Activated CD8-positive, alpha-beta memory T cell treated with anti-CD3 and anti-CD28 coated beads, Interleukin-2, amount 50 U/mL, for 1 hour (primary cell): ENCODE measurements around the gene TAP1.
"Not testable (repeated sequence)": the region's sequence is repeated elsewhere in the genome, so short reads cannot be mapped to it uniquely, and the experiment has no call there.

ENCODE experiments used
- DNase-seq: peaks from one replicate; pipeline ENCODE4 v3.0.0-alpha.2; 2020; ENCODE audit errors: extremely low read depth

The TAP1 gene

DNA sequence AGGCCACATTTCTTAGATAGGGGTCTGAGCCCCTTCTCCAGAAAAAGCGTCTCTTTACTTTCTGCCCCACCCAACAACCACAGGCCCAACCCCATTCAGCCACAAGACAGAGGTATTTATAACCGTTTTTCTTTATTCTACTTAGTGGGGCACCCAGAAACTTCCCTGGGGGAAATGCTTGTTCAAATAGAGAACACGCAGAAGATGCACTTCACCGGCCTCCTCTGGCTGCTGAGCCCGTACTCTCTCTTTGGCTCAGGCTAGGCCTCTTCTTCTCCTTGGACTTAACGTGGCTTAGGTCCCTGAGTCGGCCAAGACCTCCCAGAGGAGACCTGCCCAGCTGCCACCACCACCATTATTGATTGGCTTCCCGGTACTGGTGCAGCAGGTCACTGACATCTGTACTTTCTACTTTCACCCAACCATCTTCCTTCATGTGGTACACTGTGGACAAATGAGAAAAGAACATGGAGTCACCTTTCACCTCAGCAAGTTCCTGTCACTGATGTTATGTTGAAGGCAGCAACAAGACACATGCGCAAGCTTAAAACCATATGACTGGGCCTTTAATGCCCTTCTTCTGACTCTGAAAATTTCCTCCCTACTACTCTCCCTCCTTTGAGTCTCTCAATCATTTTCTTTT, 12.8 kb downstream of the TAP1 start:
- no peak for DNase-seq

DNA sequence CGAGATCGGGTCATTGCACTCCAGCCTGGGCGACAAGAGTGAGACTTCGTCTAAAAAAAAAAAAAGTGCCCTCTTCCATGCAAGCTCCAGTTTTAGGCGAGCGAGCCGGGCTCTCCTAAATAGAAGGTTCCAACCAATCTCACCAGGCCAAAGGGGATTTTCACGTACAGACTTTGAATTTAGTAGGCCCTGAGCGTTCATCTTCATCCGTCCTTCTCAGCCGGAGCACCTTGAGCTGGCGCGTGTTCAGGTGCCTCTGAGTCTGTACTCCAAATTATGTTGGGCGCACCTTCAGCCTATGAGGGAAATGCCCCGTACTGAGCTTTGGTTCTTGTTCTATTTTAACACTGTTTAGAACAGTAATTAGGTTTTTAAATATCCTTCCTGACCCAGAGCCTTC, 14.1 kb downstream of the TAP1 start:
- DNase-seq = no peak

DNA sequence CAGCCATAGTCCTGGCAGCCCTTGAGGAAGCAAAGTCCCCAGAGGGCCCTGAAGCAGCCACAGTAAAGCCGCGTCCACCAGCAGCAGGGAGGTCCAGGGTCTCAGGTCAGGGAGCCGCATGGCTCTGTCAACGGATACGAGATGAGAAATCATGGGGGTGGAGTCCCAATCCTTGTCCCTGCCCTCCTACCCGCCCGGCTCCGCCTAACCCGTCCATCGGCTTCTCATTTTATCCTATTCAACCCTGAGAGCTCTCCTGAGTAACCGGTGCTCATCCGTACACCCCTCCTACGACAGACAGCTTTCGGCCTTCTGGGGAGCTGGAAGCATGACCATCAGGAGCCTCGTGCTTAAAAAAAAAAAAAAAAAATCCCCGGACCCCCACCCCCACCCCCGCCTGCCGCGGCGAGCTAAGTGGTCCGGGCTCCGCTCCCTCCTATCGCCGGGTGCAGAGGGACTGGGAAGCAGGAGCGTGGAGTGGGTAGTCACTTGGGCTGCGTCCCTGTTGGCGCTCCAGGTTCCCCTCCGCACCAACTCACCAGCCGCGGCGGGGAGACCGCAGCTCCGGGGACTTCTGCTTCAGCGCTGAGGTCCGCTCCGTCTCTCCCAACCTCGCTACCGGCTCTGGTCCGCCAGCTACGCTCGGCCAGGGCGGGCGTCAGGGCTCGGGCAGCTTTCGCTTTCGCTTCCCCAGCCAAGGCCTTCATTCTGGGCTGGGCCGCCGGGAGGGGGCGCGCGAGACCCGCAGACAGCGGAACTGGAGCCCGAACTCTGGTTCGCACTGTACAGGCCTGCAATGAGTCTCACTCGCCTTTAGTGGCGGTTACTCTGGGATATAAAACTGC, 15.2 kb downstream of the TAP1 start, which contains the start of gene TAP2:
TSS of gene TAP2 (minus strand) at position 626 of the 845 bp plus-strand sequence. CDS start at position 120, 506 bp downstream.
- peak; percentile 89 for DNase-seq

DNA sequence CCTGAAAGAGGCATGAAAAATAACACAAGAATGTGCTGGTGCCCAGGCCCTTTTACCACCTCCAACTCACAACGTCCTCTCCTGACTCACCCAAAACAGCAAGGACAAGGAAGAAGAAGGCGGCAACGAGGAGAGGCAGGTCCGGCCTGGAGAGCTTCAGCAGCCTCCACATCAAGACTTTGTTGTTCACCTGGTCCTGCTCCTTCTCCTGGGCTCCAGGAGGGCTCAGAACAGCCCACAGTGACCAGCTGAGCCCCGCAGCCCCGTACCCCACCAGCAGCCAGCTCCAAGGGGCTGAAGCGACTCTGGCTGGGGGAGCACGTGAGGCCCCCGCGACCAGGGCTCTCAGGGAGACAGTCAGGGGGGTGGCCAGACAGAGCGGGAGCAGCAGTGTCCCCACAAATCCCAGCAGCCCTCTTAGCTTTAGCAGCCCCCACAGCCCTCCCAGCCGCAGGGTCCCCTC, 15.8 kb downstream of the TAP1 start:
- DNase-seq = no peak

DNA sequence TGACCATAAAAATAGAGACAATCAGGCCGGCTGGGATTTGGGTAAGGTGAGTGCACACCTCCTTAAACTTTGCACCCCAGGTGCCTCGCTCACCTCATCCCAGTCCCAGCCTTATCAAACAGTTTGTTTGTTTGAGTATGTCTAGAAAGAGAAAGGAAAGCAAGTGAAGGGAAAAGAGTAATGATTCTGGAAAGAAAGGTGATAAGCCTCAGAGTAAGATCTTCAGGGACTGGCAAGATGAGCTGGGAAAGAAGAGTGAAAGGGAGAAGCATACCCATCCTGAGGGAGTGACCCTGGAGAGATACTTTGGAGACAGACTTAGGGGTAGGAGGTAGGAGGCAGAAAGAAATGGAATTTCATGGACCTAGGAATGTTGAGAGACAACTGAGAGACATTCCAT, 16.6 kb downstream of the TAP1 start:
- DNase-seq = no peak

DNA sequence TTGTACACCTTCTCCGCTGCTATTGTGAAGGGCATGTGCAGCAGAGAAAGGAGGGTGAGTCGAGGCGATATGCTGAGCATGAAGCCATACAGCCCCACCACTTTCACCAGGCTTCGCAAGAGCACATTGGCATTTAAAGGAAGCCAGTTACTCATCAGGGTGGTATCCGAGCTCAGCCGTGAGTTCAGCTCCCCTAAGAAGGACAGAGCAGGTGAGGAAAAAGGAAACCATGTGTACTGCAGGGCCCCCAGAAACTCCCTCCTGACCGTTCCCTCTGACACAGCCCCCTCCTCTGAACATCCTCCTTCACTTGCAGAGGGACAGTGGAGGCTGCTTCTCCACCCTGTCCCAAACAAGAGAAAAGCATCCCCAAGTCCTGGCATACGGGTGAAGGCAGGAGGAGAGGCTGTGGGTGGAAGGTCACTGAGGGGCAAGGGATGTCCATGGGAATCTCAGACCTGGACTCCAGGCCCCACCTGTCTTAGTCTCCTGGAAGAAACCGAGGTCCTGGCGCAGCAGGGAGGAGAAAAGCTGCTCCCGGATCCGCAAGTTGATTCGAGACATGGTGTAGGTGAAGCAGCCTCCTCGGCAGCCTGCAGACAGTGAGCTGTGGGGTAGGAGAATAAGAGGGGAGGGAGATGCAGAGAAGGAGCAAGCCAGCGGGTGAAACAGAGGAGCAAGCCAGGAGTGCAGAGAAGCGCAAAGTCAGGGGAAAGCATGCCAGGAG, 18.2 kb downstream of the TAP1 start:
- no peak for DNase-seq

DNA sequence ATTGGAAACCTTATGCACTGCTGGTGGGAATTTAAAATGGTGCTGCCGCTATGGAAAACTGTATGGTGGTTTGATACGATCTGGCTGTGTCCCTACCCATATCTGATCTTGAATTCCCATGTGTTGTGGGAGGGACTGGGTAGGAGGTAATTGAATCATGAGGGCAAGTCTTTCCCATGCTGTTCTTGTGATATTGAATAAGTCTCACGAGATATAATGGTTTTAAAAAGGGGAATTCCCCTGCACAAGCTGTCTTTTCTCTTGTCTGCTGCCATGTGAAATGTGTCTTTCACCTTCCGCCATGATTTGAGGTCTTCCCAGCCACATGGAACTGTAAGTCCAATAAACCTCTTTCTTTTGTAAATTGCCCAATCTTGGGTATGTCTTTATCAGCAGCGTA, 19.8 kb downstream of the TAP1 start:
- no peak for DNase-seq

DNA sequence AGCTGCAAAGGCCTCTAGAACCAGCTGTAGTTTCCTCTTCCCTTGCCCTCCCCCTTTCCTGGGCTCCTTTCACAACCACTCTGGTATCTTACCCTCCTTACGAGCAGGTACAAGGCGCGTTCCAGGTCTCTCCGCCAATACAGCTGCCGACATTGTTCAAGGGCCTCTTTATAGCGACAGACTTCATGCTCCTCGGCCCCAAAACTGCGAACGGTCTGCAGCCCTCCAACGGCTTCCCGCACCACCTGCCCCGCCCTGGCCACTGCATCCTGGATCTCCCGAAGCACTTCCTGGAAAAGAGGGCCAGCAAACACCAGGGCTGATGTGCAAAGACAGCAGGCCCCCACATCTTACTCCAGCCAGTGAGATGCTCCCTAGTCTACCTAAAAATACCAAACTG, 21.0 kb downstream of the TAP1 start:
- DNase-seq = no peak

DNA sequence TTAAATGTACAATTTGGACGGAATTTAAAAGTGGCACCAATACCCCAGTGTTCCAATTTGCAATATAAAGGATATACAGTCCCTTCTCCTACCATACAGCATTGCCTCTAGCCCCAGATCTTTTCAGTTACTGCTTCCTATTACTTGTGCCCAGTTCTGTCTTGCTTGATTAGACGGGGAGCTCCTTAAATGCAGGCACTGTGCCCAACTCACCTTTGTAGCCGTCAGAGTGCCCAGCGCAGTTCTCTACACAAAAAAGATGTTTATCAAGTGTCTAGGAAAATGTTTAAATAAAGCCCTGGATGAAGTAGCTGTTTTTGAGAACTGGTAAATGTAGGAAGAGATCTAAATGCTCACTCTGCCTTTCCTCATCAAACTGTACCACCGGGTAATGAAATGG, 22.6 kb downstream of the TAP1 start:
- no peak for DNase-seq

DNA sequence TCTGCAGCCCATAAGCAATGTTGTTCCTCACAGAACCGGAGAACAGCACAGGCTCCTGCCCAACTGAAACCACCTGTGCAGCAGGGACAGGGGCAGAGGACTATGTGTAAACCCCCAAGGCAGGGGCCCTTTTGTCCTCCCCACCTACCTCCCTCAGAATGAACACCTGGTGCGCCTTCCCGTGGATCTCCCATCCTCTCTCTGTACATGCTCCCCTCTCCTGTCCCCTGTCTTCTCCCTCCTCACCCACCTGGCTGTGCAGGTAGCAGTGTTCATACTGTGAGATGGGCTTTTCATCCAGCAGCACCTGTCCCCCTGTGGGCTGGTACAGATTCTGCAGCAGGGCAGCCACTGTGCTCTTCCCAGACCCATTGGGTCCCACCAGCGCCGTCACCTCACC, 23.5 kb downstream of the TAP1 start:
- DNase-seq = no peak

DNA sequence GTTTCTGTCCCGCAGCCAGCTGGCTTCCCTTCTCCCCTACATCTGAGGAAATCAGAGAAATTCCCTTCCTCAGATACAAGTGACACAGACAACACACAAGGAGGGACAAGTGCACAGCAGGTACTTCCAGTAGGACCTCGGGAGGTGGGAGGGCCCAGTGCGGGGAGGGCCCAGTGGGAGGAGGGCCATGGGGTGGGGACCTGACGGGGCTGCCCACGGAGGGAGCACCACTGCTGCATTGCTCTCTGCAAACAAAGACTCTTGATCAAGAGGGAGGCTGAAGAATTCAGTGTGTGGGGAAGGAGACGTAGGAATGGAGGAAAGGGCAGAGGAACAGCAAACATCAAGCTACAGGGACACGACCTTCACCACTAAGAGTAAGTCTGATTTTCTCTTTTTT, 24.0 kb downstream of the TAP1 start:
- no peak for DNase-seq

DNA sequence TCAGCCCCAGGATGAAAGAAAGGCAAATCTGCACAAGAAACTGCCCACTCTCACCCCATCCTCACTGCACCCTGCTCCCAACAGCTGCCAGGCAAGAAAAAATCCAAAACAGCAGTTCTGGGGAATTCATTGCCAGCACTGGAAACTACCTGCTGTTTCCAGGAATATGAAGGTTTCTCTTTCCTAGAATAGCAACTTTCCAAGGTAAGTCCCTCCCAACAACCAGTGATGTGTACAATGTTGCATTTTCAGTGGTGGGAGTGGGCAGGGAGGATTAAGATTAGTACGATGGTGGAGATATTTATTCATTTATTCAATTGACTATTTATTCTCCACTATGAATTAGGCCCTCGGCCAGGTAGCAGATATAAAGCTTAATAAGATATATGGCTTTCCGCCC, 26.5 kb downstream of the TAP1 start:
- no peak for DNase-seq

DNA sequence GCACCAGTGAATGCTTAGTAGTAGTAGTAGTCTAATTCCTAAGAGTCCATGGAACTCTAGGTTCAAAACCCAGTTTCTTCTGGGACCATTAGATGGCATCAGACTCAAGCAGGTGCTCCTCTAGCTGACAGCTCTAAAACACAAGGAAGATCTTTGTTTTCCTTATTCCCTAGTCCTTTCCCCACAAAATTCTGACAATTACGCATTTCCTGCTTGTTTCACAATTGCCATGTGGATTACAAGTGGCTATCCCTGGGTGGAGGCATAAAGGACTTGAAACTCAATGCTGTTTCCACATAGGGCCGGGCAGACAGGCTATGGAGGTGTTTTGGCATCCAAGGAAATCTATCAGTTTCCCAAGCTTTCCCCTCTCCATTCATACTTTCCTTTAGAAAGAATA, 27.5 kb downstream of the TAP1 start:
- DNase-seq = no peak

DNA sequence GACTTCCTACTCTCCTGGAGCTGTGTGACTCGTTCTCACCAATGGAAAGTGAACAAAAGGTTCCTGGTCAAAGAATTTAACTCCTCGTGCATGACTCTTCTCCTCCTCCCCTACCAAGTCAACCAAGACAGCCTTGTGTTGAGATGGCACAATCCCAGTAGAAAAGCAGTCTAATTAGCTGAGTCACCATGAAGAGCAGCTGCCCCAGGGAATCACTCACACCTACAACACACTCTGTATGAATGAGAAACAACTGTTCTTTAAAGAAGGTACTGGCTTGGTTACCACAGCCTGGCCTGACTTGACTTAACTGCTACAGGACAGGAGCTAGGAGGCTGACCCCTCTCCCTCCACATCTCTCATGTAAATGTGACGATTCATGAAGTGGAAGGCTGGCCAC, 33.8 kb downstream of the TAP1 start:
- no peak for DNase-seq

DNA sequence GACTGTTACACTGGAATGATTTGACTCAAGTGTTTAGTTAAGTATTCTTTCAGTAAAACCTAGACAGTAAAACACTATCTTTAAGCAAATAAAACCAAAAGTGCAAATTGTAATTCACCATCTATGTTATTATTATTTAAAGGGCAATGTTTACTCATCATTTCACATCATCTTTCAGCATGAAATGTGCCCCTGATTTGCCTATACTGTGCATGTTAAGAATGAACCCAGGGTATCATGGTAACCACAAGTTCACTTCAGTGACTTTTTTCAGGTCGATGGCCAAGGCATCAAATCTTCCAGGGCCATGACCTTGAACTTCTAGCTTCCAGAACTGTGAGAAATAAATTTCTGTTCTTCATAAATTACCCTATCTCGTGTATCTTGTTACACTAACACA, 34.6 kb downstream of the TAP1 start:
- no peak for DNase-seq

DNA sequence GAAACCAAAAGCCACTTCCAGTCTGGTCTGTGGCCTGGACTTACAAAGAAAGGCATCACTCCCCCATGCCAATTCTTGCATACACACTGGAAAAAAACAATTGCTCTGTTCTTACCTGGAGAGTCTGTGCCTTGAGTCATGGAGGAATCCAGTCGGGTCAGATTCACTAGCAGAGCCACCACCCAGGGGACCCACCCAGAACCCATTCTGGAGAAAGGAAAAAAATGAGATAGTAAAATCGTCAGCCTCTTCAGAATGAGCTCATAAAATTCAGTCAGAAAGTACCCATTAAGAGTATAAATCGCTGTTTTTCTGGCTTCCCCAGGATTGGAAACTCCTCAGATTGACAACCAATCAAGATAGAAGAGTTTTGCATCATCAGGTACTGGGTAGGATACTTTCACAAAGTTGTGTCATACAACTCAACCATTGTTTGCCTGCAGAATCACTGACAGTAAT, 36.7 kb downstream of the TAP1 start, which contains the start of gene HLA-DOB:
TSS of gene HLA-DOB (minus strand) at position 257 of the 459 bp plus-strand sequence. CDS start at position 206, 51 bp downstream.
- no peak for DNase-seq

DNA sequence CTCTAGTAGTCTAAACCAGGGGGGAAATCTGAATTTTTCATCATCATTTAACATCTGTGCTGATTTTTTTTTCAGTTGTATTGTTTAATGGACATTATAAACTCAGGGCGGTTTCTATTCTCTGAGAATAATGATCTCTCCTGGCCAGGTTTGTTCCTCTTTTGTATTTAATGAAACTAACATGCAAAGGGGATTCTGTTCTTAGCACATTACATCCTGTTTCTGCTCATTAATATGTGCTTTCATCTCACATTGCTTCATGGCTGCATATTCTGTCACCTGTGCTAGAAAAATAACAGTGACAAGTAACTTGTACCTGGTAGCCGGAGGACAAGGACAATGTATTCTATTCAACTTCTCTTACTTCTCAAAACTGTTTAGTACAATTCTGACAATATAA, 37.5 kb downstream of the TAP1 start:
- no peak for DNase-seq

DNA sequence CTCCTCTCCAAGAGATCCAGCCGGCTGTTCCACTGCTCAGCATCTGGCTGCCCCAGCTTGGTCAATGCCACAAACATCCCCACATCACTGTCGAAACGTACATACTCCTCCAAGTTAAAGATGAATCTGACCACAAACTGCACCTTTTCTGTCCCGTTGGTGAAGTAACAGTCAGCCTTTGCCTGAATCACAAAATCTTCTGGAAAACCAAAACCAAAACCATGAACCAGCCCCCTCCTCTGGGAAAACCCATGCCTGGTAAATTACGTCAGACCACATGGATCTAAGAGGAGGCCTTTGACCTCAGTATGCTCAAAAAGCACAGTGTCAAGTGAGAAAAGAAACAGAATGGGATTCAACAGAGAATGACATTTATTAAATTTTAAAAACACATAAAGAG, 38.4 kb downstream of the TAP1 start:
- no peak for DNase-seq

DNA sequence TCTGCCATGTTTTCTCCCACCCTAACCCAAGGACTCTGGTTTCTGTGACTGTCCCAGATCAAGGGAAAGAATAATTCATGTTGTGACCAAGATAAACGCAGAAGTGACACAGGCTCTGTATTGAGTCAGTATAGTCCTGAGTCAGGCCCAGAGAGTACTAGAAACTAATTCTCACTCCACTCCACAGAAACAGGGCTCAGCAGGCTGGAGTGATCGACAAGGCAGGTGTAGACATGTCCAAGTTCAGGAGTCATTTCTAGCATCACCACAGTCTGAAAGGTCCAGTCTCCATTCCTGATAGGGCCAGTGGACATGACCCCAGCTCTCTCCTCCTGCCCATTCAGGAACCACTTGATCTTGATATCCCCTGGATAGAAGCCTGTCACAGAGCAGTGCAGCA, 39.4 kb downstream of the TAP1 start:
- no peak for DNase-seq

DNA sequence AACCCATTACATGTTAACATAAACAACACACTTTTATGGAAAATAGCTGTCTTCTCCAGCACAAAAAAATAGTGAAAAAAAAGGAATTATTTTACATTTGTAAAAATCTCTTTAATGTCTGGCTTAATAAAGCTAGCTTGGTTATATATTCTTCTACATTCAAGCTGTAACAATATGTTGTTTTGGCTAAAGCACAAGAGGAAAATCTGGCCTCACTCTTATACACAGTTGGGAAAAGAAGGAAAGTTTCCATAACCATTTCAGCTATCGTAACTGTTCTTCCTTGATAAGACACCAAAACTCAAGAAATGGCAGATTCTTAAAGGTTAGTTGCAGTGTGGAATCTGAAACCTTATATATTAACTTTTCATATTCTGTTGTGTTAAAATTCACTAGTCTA, 44.3 kb downstream of the TAP1 start:
- DNase-seq = no peak

DNA sequence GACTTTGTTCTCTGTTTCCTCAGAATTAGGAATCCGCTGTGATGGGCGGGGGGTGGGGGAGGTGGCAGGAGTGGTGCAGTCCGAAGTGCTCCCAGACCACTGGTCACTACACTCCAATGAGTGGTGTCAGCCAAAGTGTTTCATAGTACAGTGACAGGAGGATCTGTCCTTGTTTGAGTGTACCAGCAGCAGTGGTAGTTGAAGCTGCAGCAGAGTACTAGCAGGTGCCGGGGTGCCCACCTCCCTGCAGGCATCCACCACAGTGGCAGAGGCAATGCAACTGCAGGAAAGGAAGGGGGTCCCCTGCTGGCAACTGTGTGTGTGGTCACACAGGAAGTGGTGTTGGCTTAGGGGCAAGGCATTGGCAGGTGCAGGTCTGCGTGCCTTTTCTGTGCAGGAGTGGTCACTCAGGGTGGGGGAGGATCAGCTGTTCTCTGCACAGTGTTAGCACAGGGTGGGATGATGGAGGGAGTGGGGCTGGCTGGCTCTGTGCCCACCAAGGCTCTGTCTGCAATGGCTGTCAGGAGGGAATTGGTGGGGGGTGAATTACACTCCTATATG, 46.4 kb downstream of the TAP1 start:
- no peak for DNase-seq

DNA sequence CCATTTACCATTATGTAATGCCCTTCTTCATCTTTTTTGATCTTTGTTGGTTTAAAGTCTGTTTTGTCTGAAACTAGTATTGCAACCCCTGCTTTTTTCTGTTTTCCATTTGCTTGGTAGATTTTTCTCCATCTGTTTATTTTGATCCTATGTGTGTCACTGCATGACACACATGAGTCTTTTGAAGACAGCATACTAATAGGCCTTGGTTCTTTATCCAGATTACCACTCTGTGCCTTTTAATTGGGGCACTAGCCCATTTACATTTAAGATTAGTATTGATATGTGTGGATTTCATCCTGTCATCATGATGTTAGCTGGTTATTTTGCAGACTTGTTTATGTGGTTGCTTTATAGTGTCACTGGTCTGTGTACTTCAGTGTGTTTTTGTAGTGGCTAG, 48.1 kb downstream of the TAP1 start:
- not testable (repeated sequence) for DNase-seq
